SIG-M5 (cell line): ENCODE measurements around the gene NTNG1.
"Not testable (repeated sequence)": the region's sequence is repeated elsewhere in the genome, so short reads cannot be mapped to it uniquely, and the experiment has no call there.

Experiments
- DNase-seq: peaks from one replicate; lab custom pipeline; 2025; lab: John Stamatoyannopoulos, UW

NTNG1 gene

DNA sequence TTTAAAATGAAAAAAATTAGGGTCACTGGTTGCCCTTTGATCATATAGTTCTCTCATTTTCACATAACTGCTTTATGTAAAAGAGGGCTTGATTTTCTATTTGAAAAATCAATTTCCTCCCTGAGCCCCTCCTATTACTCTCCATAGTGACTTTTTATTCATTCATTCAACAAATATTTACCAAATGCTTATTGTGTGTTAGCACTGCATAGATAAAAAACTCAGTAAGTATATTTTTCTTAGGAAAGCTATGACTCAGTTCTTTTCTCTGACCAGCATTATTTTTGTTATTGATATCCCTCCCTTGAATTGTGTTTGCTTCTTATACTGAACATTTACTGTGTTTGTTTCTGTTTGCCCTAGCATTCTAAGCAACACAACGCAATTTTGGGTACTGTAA lies 59.8 kb downstream of the NTNG1 start:
- no peak for DNase-seq

DNA sequence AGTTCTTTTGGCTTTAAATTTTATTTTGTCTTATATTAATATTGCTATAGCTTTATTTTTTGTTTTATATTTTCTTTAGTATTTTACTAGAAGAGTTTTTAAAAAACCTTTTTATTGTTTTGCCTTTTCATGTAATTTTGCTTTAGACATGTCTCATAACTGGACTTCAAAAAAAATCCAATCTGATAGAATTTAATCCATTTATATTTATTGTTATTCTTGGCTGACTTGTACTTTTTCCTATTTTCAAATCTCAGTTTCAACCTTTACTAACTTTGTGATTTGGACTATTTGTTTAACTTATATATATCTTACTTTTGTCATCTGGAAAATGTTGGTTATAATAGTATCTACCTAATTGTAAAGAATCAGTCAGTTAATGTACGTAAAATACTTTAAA lies 61.2 kb downstream of the NTNG1 start:
- no peak for DNase-seq

DNA sequence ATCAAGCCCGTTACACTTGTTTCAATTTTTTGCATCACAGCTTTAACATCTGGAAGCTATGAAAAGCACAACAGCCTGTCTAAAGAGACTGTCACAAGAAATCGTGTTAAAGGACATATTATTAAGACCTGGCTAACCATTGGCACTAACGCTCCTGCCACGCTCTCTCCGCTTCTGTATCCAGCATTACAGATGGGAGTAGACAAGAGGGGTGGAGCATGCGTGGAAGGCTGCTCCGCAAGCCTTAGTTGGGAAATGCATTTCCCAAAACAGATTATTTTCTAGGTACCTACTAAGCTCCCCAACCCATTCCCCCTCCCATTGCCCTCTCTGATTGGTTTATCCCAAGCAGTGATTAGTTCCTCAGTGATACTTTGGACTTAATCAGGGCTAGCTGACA lies 72.4 kb downstream of the NTNG1 start:
- DNase-seq: no peak

DNA sequence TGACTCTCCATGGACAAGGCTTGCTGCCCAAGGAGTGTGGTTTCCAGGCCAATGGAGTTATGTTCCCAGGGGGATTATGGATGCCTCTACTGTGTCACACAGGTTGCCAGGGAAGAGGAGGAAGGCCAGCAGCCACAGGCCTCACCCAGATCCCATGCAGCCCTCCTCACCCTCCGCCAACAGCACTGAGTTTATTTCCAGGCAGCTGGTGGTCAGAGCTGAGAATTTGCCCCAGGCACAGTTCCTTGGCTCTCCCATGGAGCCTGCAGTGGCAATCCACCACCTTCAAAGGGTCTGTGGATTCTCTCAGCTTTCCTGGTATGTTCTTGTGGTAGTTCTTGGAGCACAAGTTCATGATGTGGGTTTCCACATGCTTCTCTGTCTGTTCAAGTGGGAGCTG lies 79.2 kb downstream of the NTNG1 start:
- no peak for DNase-seq

DNA sequence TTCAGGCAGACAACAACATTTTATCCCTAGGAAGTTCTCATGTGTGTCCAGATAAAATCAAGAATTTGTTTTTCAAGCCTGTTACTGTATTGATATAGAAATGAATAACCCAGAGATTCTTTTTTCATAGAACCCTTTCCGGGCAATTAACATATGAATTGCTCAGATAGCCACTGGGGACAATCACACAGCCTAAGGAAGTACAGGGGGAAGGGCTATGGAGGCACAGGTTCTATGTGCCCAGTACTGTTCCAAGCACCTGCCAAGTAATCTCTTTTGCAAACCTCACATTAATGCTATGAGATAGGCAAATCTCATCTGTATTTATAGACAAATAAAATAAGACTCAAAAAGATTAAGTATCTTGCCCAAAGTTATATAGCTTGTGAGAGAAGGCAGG lies 84.9 kb downstream of the NTNG1 start:
- no peak for DNase-seq

DNA sequence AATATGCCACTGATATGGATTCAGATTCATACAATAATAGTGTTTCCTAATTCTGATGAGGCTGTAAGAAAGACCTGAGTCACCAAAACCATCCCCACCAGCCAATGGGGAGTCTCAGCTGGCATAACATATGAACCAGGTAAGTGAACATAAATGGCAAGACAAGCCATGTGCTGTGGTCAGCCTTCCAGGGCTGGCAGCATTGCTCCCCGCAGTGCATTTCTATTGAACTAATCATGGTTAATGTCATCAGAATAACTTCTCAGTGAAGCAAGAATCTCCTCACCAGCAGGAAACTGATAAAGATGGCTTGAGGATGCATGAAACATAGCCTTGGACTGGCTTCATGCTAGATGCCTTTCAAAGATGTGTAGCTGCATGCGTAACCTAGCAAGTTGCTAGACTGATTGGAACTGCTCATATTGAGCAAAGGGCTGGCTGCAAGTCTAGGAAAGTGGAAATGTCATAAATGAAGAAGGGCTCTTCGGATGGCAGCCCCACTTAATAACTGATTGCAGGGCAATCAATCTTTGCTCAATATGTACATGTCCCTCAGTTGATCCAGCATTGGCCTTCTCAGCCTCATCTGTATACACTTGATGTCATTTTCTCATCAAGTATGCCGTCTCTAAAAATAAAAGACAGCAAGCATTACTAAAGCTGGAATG lies 88.0 kb downstream of the NTNG1 start:
- DNase-seq: no peak

DNA sequence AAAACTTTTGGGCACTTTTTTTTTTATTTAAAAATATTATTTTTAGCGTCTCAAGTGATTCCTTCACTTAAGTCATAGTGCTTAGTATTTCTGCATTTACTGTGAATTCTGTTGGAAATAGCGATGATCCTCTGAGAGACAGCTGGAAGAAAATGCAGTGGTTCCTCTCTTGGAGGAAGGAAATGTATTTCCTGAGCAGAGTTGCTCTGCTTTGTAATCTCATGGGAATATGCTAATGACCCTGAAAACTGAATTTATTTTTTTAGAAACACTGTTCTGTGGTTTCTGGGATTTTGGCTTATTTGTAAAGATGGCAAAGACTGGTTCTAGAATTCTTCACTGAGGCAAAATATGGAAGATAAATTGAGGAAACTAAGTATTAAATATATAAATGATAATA lies 88.9 kb downstream of the NTNG1 start:
- DNase-seq: no peak

DNA sequence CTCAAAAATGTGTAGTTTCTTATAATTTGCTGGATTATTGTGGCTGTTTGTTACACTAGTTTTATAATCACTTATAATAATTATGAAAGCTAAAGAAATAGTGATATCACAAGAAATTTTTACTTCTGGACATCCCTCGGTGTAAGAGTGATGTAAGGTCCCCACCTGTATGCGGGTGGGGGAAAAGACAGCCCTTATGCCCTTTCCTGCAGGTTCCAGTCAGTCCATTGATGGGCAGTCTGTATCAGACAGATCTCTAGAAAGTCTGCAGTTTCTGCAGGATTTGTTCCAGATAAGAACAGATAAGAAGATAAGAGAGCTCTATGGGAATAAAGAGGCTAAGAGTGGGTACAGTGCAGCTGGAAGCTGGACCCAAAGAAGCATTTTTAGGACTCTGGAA lies 89.3 kb downstream of the NTNG1 start:
- DNase-seq: no peak

DNA sequence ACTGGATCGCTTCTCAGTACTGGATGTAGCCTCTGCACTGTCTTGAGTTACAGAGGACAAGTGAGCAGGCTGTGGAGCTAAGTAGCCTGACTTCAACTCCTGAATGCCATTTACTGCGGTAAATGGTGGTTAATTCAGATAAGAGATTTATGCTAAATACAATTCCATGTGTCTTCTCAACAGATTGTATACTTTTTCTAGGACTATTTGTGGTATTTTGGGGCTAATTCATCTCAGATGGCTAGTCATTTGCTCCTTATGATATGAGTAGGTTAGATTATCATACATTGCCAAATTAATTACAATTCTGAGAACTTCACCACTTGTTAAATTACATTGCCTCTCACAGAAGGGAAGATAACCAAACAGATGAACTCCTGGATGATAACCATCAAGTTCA lies 90.5 kb downstream of the NTNG1 start:
- no peak for DNase-seq

DNA sequence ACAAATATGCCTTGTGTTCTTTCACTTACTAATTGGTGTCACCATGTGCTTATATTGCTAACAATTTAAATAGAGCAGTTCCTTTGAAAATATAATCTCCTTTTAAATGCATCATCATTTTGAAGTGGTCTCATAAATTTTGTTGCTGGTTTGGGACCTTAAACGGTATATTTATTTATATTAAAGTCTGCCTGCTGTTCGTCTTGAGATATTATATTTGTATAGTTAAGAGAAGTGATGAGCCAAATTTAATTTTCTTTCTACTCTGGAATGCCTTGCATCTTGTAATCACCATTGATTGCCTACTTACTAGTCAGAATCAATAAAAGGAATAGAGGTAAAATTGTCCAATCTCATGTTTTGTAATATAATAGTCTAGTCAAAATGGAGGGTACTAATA lies 91.6 kb downstream of the NTNG1 start:
- DNase-seq: no peak

DNA sequence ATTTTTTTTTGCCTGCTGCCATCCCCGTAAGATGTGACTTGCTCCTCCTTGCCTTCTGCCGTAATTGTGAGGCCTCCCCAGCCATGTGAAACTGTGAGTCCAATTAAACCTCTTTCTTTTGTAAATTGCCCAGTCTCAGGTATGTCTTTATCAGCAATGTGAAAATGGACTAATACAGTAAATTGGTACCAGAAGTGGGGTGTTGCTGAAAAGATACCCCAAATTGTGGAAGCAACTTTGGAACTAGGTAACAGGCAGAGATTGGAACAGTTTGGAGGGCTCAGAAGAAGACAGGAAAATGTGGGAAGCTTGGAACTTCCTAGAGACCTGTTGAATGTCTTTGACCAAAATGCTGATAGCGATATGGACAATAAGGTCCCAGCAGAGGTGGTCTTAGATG lies 95.9 kb downstream of the NTNG1 start:
- not testable (repeated sequence) for DNase-seq

DNA sequence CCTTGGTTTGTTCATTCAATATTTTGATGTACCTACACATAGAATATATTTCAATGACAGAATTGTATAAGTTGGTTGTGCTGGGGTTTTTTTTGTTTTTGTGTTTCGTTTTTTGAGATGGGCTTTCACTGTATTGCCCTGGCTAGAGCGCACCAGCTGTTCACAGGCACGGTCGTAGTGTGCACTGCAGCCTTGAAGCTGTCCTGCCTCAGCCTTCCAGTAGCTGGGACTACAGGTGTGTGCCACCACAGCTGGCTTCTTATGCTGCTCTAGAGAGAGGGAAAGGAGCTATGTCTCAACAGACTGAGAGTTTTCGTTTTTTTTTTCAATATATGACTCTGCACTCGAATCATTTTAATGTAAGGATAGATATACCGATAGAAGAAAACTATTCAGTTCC lies 102.6 kb downstream of the NTNG1 start:
- no peak for DNase-seq

DNA sequence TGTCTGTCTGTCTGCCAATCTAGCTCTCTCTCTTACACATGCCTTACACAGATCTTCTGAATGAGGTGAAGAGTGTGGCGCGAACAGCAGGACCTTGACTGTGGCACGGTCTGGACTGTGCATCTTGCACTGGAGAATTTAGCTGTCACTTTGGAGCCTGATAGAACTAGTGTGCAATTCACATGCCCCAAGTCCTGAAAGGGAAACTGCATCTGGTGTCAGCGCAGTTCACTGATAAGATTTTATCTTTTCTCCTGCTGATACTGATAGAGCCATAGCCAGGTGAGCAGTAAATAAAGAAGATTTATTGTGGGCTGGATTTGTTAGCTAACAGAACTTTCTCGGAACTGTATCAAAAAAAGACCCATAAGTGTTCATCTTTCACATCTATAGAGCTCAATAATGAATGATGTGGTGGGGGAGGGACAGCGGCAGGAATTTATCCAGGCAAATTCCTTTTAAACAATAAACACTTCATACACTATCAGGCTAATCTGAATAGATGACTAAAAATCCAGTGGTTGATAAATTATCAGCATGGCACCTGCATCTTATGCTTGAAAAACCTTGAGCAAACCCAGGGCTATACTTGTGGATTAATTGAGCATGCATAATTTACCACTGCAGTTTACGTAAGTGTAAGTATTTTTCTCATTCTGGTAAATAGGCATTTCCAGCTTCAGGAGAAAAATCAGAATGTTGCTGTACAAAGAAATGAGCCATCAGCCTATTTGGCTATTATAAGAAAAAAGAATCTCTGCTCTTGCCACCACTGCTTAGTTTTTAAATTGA lies 104.1 kb downstream of the NTNG1 start:
- no peak for DNase-seq

DNA sequence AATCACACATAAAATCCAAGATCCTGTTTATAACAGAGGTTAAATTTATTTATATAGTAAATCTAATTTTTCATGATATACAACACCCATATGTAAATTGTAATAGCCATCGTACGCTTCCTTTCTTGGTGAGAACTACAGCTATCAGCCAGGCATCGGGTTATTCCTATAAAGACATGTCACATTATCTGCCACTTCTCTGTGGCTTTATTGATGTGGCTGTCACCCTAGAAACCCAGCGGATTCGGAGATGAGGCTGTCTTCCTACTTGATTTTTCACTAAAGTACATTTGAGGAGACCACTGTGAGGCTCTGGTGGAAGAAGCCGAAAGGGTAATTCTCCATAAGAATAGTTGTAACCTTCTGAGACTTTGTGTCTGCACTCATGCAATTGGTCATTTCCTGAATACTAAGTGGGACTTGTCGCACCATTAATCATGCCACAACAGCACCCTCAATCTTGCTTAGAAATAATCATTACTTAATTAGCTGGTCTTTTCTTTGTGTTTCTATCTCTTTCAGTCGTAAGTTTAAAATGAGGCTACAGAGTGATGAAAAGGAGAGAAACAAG lies 106.0 kb downstream of the NTNG1 start:
- no peak for DNase-seq

DNA sequence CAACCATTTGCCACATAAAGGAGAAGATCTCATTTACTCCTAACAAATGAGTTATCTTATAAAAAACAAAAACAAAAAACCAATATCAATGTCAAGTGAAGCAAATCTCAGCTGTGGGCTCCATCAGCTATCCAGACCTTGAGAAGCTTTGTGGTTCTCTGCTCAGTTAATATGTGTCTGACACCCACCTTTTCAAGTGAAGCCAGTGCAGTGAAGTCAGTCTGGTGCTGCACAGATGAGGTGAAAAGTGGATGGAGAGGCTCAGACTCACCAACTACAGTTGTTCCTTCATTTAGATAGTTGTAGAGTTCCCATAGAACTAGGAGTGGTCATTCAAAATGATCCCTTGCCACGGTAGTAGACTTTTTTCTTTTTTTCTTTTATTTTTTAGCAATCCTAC lies 106.8 kb downstream of the NTNG1 start:
- no peak for DNase-seq

DNA sequence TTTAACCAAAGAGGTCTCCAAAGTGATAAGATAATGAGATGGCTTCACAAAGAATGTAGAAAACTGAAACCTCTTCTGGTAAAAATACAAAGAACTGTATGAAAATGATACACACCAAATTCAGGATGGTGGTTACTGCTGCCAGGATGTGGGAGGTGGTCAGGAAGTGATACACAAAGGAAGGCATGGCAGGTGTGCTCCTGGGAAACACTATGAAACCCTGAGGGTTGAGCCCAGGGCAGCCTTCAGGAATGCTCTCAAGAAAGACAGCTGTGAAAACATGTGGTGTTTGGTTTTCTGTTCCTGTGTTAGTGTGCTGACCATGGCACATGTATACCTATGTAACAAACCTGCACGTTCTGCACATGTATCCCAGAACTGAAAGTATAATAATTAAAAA lies 109.3 kb downstream of the NTNG1 start:
- no peak for DNase-seq

DNA sequence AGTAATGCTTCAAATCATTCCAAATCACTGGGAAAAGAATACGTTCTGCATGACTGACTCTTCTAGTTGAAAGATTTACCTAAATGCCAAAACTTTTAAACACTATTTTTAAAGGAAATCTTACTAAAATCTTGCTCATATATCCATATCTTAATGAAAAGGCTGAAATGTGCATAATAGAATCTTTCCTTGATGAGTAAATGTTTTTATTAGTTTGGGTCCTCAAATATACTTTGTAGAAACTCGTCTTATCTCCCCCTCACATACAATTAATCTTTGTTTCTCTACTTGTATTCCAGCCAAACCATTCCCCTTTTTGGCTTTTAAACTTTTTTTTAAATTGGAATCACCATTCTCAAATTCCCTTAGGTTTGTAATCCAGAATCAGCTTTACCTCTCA lies 110.2 kb downstream of the NTNG1 start:
- DNase-seq: no peak

DNA sequence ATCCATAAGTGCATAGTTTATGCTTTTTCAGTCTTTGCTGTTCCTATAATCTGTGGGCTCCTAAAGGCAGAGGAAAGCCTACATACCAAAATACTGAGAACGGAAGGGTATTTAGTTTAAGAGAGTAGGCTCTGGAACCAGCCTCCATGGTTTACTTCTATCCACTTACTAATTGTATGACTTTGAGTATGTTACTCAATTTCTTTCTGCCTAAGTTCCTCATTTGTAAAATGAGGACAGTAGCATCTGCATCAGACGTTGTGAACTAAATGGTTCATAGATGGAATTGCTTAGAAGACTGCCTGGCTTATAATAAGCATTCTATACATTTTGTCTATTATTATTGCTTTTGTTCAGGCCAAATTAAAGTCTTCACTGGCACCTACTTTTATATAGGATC lies 111.0 kb downstream of the NTNG1 start:
- DNase-seq: no peak

DNA sequence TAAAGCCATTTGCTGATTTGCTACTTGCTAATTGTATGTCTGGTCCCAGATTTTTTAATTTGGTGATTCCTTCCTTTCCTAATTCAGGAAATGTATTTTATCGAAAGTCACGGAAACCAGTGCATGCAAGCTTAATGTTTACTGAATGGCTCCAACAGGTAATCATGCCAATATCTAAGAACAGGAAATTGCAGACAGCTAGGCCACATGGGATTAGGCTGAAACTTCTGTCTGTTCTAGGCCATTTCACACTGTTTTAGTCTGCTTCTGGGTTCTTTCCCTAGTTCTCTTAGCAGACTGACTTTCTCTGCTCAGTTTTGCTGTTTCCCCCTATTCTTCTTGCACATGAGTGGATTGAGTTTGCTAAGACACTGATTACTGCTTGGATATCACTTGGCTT lies 111.4 kb downstream of the NTNG1 start:
- no peak for DNase-seq

DNA sequence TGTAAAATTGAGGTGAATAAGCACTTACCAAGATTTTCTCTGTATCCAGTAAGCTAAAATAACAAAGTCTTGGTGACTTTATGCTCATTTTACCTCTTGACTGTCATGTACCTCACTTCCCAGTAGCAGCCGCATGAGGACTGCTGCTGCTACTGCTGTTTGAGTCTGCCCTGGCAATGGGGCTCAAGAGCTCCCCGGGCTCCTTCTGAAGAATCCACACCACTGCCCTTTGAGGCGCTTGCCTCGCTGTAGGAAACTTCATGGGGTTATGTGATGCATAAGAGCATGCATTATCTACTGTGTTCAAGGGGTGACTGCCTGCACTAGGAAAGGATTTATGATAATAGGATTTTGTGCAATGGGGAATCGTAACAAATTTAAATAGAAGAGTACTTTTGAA lies 113.5 kb downstream of the NTNG1 start:
- no peak for DNase-seq

DNA sequence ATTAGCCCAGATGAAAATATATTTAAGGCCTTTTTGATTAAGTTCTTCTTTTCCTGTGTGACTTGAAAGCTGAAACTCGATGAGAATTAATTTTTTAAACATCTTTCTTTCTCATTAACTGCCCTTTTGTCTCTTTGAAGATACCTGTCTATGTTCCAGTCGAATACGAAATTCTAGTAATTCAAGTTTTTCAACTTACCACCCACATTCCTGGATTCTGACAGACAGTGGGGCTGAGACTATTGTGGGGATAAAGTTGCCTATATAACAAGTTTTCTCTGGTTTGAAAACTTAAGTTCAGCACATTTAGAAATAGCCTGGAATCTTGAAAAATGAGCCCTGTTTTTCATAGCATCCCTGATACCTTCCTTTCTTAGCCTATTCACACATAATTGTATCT lies 114.6 kb downstream of the NTNG1 start:
- DNase-seq: no peak

DNA sequence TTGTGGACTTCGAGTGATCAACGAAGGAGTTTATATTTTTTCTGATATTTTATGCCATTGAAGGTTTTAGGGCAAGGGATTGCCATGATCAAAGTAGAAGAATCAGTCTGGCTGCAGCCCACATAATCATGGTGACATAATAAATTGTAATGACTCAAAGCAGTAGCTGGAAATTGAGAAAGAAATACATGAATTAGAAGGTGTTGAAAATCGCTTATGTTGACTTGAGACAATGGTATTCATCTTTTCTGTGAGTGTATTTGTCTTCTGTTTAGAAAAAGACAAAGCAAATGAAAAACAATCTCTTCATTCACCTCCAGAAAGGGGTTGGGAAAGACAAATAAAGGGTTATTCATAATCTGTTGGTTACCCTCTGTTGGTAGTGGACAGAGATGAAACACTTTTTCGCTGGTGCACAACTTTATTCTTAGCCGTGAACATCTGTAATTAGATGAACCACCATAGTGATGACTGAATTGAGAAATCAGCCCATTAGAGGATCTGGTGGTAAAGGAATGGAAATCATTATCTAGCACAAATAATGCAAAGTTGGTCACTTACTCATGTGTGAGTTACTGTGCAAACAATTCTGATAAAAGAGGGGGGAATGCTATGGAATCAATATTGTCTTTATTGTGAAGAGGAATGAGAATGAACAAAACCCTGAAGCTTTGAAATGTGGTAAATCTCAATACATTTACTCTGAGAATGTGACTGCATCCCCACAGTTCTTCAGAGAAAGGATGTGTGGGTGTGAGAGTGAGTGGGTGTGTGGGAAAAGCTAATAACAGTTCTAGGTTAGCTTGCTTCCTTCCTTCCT lies 121.8 kb downstream of the NTNG1 start:
- no peak for DNase-seq
